Choroid plexus epithelial cell (primary cell): Measurements from ENCODE around the gene TMEM50B.

ENCODE experiments used
- DNase-seq: peaks from one replicate; pipeline ENCODE4 v3.0.0-alpha.2; 2010; ENCODE audit warnings: low read depth
- H3K4me3 ChIP-seq: 2 replicates; pipeline ENCODE4 v1.5.1; 2011; ENCODE audit warnings: low read depth, mild to moderate bottlenecking, control low read depth, low read length, moderate library complexity
- TF ChIP-seq, protein P1 (sequence below): conservative IDR thresholded peaks from 2 replicates; pipeline ENCODE4 v1.5.1; 2011; ENCODE audit warnings: low read depth, mild to moderate bottlenecking, control low read depth, inconsistent platforms, low read length, moderate library complexity

Gene TMEM50B

DNA sequence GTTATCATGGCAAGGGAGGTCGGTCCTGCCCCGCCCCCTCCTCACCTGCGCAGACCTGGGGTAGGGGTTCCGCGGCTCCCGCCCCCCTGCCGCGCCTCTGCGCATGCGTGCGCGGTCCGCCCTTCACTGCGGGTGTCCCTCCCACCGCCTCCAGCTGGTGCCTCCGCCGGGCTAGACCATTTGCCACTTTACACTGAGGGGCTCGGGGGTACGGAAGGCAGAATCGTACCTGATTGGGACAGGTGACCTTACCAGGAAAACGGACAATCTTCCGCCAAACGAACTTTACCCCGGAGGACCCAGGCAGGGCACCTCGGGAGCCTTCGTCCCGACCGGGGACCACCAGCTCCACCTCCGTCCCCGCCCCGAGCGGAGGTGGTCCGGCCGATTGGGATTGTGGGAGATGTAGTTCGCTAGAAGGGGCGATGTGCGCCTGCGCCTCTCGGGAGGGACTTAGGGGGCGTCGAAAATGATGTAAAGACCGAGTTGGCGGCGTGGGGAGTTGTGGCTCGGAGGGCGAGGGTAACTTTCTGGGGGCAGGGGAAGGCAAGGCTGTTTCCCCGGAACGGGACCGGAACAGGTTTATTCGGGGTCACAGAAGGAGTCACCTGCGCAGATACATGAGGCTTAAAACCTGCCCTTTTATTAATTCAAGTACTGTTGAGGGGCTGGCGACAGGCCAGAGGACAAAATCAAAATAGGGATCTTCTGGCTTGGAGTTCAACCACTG is 11.8 kb upstream of the TMEM50B start, which contains the start of gene DNAJC28:
TSS of gene DNAJC28 (minus strand) at position 344 of the 730 bp plus-strand sequence. CDS start 2,323 bp downstream, outside the sequence.
- DNase-seq = peak; percentile 95
- TF ChIP-seq, protein P1, sequence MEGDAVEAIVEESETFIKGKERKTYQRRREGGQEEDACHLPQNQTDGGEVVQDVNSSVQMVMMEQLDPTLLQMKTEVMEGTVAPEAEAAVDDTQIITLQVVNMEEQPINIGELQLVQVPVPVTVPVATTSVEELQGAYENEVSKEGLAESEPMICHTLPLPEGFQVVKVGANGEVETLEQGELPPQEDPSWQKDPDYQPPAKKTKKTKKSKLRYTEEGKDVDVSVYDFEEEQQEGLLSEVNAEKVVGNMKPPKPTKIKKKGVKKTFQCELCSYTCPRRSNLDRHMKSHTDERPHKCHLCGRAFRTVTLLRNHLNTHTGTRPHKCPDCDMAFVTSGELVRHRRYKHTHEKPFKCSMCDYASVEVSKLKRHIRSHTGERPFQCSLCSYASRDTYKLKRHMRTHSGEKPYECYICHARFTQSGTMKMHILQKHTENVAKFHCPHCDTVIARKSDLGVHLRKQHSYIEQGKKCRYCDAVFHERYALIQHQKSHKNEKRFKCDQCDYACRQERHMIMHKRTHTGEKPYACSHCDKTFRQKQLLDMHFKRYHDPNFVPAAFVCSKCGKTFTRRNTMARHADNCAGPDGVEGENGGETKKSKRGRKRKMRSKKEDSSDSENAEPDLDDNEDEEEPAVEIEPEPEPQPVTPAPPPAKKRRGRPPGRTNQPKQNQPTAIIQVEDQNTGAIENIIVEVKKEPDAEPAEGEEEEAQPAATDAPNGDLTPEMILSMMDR = no peak
- H3K4me3 ChIP-seq = peak within 1 kb of the TSS; percentile 94

DNA sequence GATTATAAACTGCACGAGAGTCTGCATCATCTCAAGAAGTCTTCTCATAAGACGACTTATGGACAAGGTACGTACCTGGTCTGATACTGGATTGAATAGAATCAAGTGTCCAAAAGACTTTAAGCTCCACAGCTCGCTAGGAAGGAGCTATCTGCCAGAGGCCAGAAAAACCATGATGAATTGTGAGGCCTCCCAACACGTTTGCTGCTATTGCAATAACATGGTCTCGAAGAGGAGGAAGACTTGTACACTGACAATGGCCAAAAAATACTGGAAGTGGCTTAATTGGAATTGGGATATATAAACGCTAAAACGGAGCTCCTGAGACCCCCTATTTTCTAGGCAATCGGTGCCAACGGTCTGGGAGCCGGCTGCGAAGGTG is 11.2 kb upstream of the TMEM50B start:
- TF ChIP-seq, protein P1 = no peak
- peak overlapping the region; percentile 94 for H3K4me3 ChIP-seq
- DNase-seq = peak; percentile 19

DNA sequence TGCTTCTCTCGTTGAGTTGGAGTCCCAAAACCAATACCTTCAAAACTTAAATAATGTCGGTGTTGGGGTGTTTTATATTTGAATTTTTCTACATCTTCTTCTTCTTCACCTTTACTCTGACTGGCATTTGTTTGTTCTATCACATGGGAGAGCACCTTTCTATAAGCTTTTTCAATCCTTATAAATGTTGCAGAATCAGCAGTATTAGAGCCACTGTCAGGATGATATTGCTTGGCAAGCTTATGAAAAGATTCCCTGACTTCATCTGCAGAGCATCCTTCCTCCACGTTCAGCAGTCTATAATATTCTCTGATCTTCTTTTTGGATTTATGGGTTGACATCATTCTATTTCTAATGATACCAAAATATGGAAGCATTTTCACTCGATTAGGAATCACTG is 9.2 kb upstream of the TMEM50B start:
- TF ChIP-seq, protein P1 = no peak
- no peak for DNase-seq

DNA sequence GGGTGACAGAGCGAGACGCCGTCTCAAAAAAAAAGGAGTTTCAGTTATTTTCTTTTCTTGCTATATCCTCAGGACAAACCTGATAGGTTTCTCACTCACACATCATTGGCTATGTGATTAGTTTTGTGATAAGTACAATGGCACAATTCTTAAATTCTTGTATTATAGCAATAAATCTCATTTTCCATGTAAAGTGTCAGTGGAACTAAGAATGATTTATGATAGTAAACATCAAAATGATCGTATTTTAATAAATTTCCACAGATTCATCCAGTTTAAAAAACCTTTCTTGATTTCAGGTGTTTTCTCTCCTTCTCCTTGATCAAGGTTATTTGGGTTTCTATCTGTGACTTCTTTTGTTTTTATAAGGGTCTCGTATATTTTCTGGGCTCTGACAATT is 8.2 kb upstream of the TMEM50B start:
- TF ChIP-seq, protein P1 = no peak
- DNase-seq = no peak
- no peak overlapping the region for H3K4me3 ChIP-seq

More for the DNA sequence above, 9.2 kb upstream of the TMEM50B start:
- no peak overlapping the region for H3K4me3 ChIP-seq

DNA sequence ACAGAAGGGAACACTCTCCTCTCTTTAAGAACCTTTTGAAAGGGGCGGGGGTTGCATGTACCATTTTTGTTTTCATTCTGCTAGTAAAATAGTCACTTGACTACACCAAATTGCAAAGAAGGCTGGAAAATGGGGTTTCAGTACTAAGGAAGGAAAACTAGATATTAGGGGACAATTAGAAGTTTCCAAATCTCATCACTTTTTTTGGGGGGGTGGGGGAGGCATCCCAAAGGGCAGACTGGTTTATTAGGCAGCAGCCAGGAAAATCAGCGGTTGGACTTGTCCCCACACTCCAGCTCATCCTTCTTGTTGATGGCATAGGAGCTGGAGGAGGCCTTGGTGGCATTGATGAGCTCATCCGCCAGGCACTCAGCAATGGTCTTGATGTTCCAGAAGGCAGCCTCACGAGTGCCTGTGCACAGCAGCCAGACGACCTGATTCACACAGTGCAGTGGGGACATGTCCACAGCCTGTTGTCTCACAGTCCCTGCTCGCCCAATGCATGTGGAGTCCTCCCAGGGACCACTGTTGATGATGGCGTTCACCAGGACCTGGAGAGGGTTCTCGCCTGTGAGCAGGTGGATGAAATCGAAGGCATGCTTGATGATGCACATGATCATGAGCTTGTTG is 1.7 kb upstream of the TMEM50B start:
- DNase-seq = no peak
- TF ChIP-seq, protein P1 = no peak
- H3K4me3 ChIP-seq = no peak overlapping the region

DNA sequence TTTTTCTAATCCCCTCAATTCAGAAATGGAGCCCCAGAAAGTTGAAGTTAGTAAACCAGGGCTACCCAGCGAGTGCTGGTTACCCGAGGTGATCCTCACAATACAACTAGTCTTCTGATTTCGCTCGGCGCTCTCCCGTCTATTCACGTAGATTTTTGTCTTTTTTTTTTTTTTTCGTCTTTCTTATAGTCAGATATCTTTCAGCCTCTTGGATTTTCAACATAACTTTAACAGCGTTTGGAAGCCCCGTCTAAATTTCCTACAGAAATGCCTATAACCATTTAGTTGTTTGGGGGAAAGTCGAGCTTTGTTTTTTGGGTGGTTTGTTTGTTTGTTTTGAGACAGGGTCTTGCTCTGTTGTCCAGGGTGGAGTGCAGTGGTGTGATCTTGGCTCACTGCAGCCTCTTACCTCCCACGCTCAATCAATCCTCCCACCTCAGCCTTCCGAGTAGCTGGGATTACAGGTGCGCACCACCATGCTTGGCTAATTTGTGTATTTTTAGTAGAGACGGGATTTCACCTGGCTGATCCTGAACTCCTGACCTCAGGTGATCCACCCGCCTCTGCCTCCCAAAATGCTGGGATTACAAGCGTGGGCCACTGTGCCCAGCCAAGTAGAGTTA is 818 bp upstream of the TMEM50B start:
- peak overlapping the region; percentile 86 for H3K4me3 ChIP-seq
- no peak for DNase-seq
- TF ChIP-seq, protein P1 = no peak
